Measurements from ENCODE around the gene IRGC. TPM values are rescaled to one million over a fixed set of nuclear protein-coding genes. Genes with fewer than 3 reads are reported as not detected.

Gene IRGC
- total and polyA plus RNA-seq, 2 donors (not counting 3 experiments of a cell fraction or from before 2014, with no cell fraction given) = not detected

- dilution Hi-C loops (cut with MboI; ENCODE audit: extremely low pct_ligation_motif_present, low sequenced_read_pairs) = no loop called here
- Histone ChIP-seq H3K27ac (ENCODE audit: insufficient read depth, low read depth, low read length) (no peak overlapping the region), H2AFZ (ENCODE audit: low read depth, low read length) (no peak overlapping the region), H4K20me1 (replicated peaks; ENCODE audit: control insufficient read depth, extremely low read depth, insufficient read depth, low read length) (no peaks in the 10 kb centered on the region), H3K9me1 (replicated peaks; ENCODE audit: control insufficient read depth, extremely low read depth, insufficient read depth, low read length) (no peaks in the 10 kb centered on the region), H3K9me3 (replicated peaks; ENCODE audit: control insufficient read depth, insufficient read depth, low read length) (no peaks in the 10 kb centered on the region), H3K79me2 (ENCODE audit: control insufficient read depth, insufficient read depth, low read length) (no peaks in the 10 kb centered on the region), H3K27me3 (ENCODE audit: control insufficient read depth in 2 of 2, insufficient read depth in 2 of 2, low read length in 2 of 2) (peaks cover 0 to 2% of the 10 kb centered on the region in 2 experiments), H3K4me2 (ENCODE audit: insufficient read depth, low read length) (no peak overlapping the region), H3K36me3 (ENCODE audit: control insufficient read depth in 2 of 2, extremely low read depth in 1 of 2, insufficient read depth in 2 of 2, low read length in 2 of 2) (no peaks in the 10 kb centered on the region), H3K4me3 (replicated peaks in 1 of 3; ENCODE audit: insufficient read depth in 1 of 3, low read depth in 1 of 3, low read length in 3 of 3) (no peak overlapping the region), H3K4me1 (ENCODE audit: control insufficient read depth, extremely low read depth, insufficient read depth, low read length) (no peaks in the 10 kb centered on the region), H3K9ac (replicated peaks; ENCODE audit: extremely low read depth, insufficient read depth, low read length) (no peak overlapping the region)
- ChIA-PET POLR2A (no interaction called here), CTCF (no interaction called here)
- FAIRE-seq = no peak
- no TSS peak for BruUV-seq (replicated peaks)
- DNase-seq (ENCODE audit: low read depth, low spot score) = no peak
- no peak for TF ChIP-seq POLR2A (IDR thresholded peaks at IDR 0.05; ENCODE audit: low read depth, low read length)
- TF ChIP-seq MYC (IDR thresholded peaks at IDR 0.05; ENCODE audit: low read depth, low read length) = no peak
- no peak for TF ChIP-seq EZH2 (IDR thresholded peaks at IDR 0.05; ENCODE audit: borderline replicate concordance, low read depth, low read length, severe bottlenecking)
- no peak for TF ChIP-seq MAX (IDR thresholded peaks at IDR 0.05; ENCODE audit: insufficient read depth, insufficient read length)
- no peak for TF ChIP-seq CTCF (IDR thresholded peaks at IDR 0.05; ENCODE audit: extremely low read depth in 1 of 2, insufficient read depth in 1 of 2, low read depth in 1 of 2, low read length in 2 of 2)
- TF ChIP-seq GATA2 (IDR thresholded peaks at IDR 0.05; ENCODE audit: insufficient read depth, insufficient read length, low read depth, low read length) = no peak
- TF ChIP-seq FOS (IDR thresholded peaks at IDR 0.05; ENCODE audit: borderline replicate concordance, insufficient read depth, low read length) = no peak
- no peak for TF ChIP-seq JUN (IDR thresholded peaks at IDR 0.05; ENCODE audit: borderline replicate concordance, insufficient read depth, insufficient read length, low read depth)
- no peak for TF ChIP-seq POLR2AphosphoS5 (IDR thresholded peaks at IDR 0.05; ENCODE audit: insufficient read depth, low read depth, low read length)
- intact Hi-C loops (cut with micrococcal nuclease) = no loop called here
Observed at GRCh38 chr19:43684326-43684725, 31.6 kb upstream of the IRGC start.

All from endothelial cell of umbilical vein (primary cell).